NCI-H146 treated with DMSO at 0.1 percent for 48 hours (cell line): ENCODE data around the gene RARA.
"Not testable (repeated sequence)": the region's sequence is repeated elsewhere in the genome, so short reads cannot be mapped to it uniquely, and the experiment has no call there.

ENCODE experiments used
- DNase-seq: peaks from one replicate; lab custom pipeline; 2025; ENCODE audit not compliant: unreplicated experiment; lab: John Stamatoyannopoulos, UW

The RARA gene

GRCh38 chr17:40373999-40374398 is 65.0 kb downstream of the RARA start:
- DNase-seq: no peak

- no peak for DNase-seq
These were observed 66.0 kb downstream of the RARA start for GRCh38 chr17:40374821-40375498.

GRCh38 chr17:40375786-40376185 is 66.8 kb downstream of the RARA start:
- DNase-seq: not testable (repeated sequence)

- DNase-seq: not testable (repeated sequence)
These were observed 67.6 kb downstream of the RARA start for GRCh38 chr17:40376541-40376940.

- DNase-seq: no peak
These were observed 68.9 kb downstream of the RARA start for GRCh38 chr17:40377832-40378231.

GRCh38 chr17:40378966-40379365 is 70.0 kb downstream of the RARA start:
- no peak for DNase-seq

GRCh38 chr17:40382251-40382650 is 73.3 kb downstream of the RARA start:
- DNase-seq: no peak

- not testable (repeated sequence) for DNase-seq
These were observed 77.6 kb downstream of the RARA start for GRCh38 chr17:40386555-40386954.

GRCh38 chr17:40399185-40399584 is 90.2 kb downstream of the RARA start:
- no peak for DNase-seq

GRCh38 chr17:40402668-40403067 is 93.7 kb downstream of the RARA start:
- no peak for DNase-seq

- DNase-seq: no peak
These were observed 95.0 kb downstream of the RARA start for GRCh38 chr17:40404003-40404402.
